Measurements from ENCODE around the gene HDAC6. TPM values are rescaled to one million over a fixed set of nuclear protein-coding genes. Genes with fewer than 3 reads are reported as not detected.

The HDAC6 gene
- total and polyA plus RNA-seq, 8 donors, result 20.9 to 356 (median 67.3) TPM

DNA sequence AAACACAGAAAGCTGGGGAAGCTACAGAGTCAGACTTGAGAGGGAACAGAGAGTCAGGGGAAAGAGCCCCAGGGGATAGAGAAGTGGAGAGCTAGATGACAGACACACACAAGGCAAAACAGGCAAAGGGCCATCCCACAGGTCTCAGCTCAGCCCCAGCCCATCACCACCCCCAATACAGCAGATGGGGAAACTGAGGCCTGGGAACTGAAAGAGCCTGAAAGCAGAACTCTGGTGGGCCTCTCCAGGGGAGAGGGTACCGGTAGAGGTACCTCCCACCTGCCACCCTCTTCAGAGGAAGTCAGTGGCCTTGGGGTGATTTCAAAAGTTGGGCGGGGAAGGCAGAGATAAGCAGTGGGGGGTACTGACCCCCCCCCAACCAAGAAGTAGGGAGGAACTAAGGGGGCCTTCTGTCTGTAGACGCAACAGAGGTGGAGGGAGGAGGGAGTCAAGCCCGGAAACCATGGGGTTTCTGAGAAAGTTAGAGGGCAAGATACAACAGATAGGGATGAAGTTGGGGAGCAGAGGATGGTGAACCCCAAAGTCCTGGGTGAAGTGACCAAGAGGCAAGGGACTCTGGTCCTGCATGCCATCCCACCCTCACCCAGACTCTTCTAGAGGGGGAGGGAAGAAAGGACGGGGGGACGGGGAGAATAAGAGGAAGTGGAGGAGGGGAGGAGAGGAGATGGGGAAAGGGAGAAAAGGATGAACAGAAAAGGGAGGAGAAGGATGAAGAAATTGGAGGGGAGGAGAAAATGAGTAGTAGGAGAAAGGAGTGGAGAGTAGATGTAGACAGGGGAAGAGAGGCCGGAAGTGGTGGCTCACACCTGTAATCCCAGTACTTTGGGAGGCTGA lies 12.3 kb upstream of the HDAC6 start:
- 49 to 76% (median 63%) methylated on average over 5 to 7 of the region's 7 CpGs for WGBS, 5 donors
- TF ChIP-seq EP300 (IDR thresholded peaks at IDR 0.05) (no peak), POLR2A (IDR thresholded peaks at IDR 0.05) (no peak), POLR2AphosphoS5 (IDR thresholded peaks at IDR 0.05) (no peak), CTCF (IDR thresholded peaks at IDR 0.05) (no peak)
- H3K27ac ChIP-seq, result no peak overlapping the region
- no peaks in the 10 kb centered on the region for H3K4me1 ChIP-seq
- no peaks in the 10 kb centered on the region for H3K36me3 ChIP-seq
- no peak overlapping the region for H3K4me3 ChIP-seq
- peaks cover 0 to 19% (median 17%) of the 10 kb centered on the region in 3 donors for H3K27me3 ChIP-seq
- intact Hi-C loops (cut with DNase I; ENCODE audit: low total_unique reads), result no loop called here
- no peaks in the 10 kb centered on the region for H3K9me3 ChIP-seq
- DNase-seq, result no peak

DNA sequence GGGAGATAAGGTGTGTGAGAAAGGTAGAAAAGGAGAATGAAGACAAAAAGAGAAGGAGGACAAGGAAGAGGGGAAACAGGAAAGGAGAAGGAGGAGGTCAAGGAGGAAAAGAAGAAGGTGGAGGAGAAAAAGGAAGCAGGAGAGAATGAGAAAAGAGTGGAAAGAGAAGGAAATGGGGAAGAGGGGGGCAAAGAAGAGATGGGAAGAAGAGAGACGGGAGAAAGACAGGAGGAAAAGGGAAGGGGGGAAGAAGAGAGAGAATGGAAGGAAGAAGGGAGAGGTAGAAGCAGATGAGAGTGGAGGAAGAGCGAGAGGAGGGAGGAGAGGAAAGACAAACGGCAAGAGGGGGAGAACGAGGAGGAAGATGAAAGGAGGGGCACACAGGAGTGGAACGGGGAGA lies 11.4 kb upstream of the HDAC6 start:
- Histone ChIP-seq H3K36me3 (no peaks in the 10 kb centered on the region), H3K27ac (no peak overlapping the region), H3K4me3 (no peak overlapping the region), H3K9me3 (no peaks in the 10 kb centered on the region), H3K27me3 (peaks cover 0 to 19% (median 17%) of the 10 kb centered on the region in 3 donors), H3K4me1 (no peaks in the 10 kb centered on the region)
- intact Hi-C loops (cut with DNase I; ENCODE audit: low total_unique reads), result no loop called here
- no peak for DNase-seq
- 56 to 67% (median 62%) methylated on average over 5 of the region's 5 CpGs for WGBS, 5 donors
- no peak for TF ChIP-seq POLR2AphosphoS5 (IDR thresholded peaks at IDR 0.05)
- TF ChIP-seq POLR2A (IDR thresholded peaks at IDR 0.05), result no peak
- TF ChIP-seq CTCF (IDR thresholded peaks at IDR 0.05), result no peak
- no peak for TF ChIP-seq EP300 (IDR thresholded peaks at IDR 0.05)

- Histone ChIP-seq H3K4me1 (no peaks in the 10 kb centered on the region), H3K4me3 (no peak overlapping the region), H3K27ac (no peak overlapping the region), H3K27me3 (peaks cover 0 to 19% (median 12%) of the 10 kb centered on the region in 3 donors), H3K36me3 (no peaks in the 10 kb centered on the region), H3K9me3 (no peaks in the 10 kb centered on the region)
- intact Hi-C loops (cut with DNase I; ENCODE audit: low total_unique reads), result no loop called here
- TF ChIP-seq EP300 (IDR thresholded peaks at IDR 0.05) (no peak), POLR2AphosphoS5 (IDR thresholded peaks at IDR 0.05) (no peak), POLR2A (IDR thresholded peaks at IDR 0.05) (no peak), CTCF (IDR thresholded peaks at IDR 0.05) (no peak)
- 77 to 89% (median 87%) methylated on average over 8 to 11 of the region's 11 CpGs for WGBS, 5 donors
- DNase-seq, result no peak
Observed at GRCh38 chrX:48791063-48791820, 10.6 kb upstream of the HDAC6 start.

GRCh38 chrX:48792219-48792618 lies 9.6 kb upstream of the HDAC6 start:
- no peak for DNase-seq

More at GRCh38 chrX:48792219-48792618, 9.6 kb upstream of the HDAC6 start:
- 73 to 91% (median 76%) methylated on average over 2 to 7 of the region's 7 CpGs for WGBS, 5 donors
- Histone ChIP-seq H3K4me1 (no peaks in the 10 kb centered on the region), H3K27me3 (peaks cover 0 to 14% (median 8%) of the 10 kb centered on the region in 3 donors), H3K27ac (no peak overlapping the region), H3K4me3 (no peak overlapping the region), H3K9me3 (no peaks in the 10 kb centered on the region), H3K36me3 (no peaks in the 10 kb centered on the region)
- TF ChIP-seq POLR2AphosphoS5 (IDR thresholded peaks at IDR 0.05), result no peak
- intact Hi-C loops (cut with DNase I; ENCODE audit: low total_unique reads), result no loop called here
